H9 (cell line): ENCODE results near the gene PRR3. TPM values are rescaled to one million over a fixed set of nuclear protein-coding genes. Genes with fewer than 3 reads are reported as not detected.
A peak's percentile ranks its signal among the peaks of the same experiment; 100 is the strongest.

Experiments
- DNase-seq: peaks from one replicate; pipeline ENCODE4 v3.0.0-alpha.2; 2017
- H2AFZ ChIP-seq: one replicate; pipeline ENCODE4 v1.6.1; 2013; ENCODE audit warnings: mild to moderate bottlenecking, low read length, control low read depth, moderate library complexity
- H2AK5ac ChIP-seq: 2 replicates; pipeline ENCODE4 v1.6.1; 2013; ENCODE audit warnings: low read length, control low read depth, mixed read lengths; ENCODE audit not compliant: insufficient read length
- H2BK120ac ChIP-seq: one replicate; pipeline ENCODE4 v1.6.1; 2013; ENCODE audit warnings: low read depth, mild to moderate bottlenecking, low read length, control low read depth, inconsistent platforms; ENCODE audit not compliant: poor library complexity, severe bottlenecking
- H2BK12ac ChIP-seq: 2 replicates; pipeline ENCODE4 v1.6.1; 2013; ENCODE audit warnings: low read length, control low read depth, mixed read lengths, low read depth; ENCODE audit not compliant: insufficient read length
- H2BK15ac ChIP-seq: 2 replicates; pipeline ENCODE4 v1.6.1; 2013; ENCODE audit warnings: low read depth, low read length, control low read depth
- H2BK20ac ChIP-seq: one replicate; pipeline ENCODE4 v1.6.1; 2013; ENCODE audit warnings: low read depth, mild to moderate bottlenecking, low read length, control low read depth, inconsistent platforms; ENCODE audit not compliant: poor library complexity, severe bottlenecking
- H2BK5ac ChIP-seq: 2 replicates; pipeline ENCODE4 v1.6.1; 2013; ENCODE audit warnings: low read length, control low read depth, mixed read lengths; ENCODE audit not compliant: insufficient read length
- H3K14ac ChIP-seq: 2 replicates; pipeline ENCODE4 v1.6.1; 2013; ENCODE audit warnings: low read length, control low read depth; ENCODE audit not compliant: insufficient read depth
- H3K18ac ChIP-seq: 2 replicates; pipeline ENCODE4 v1.6.1; 2013; ENCODE audit warnings: low read depth, mild to moderate bottlenecking, mixed read lengths, low read length, control low read depth; ENCODE audit not compliant: insufficient read length
- H3K23ac ChIP-seq: 2 replicates; pipeline ENCODE4 v1.6.1; 2013; ENCODE audit warnings: low read length, control low read depth, mixed read lengths, low read depth; ENCODE audit not compliant: insufficient read length
- H3K23me2 ChIP-seq: 2 replicates; pipeline ENCODE4 v1.6.1; 2013; ENCODE audit warnings: low read depth, mild to moderate bottlenecking, mixed read lengths, low read length, control low read depth; ENCODE audit not compliant: insufficient read length, poor library complexity, severe bottlenecking
- H3K27ac ChIP-seq: 2 replicates; pipeline ENCODE4 v1.5.1; 2013; ENCODE audit warnings: low read length, control low read depth, mixed read lengths, low read depth; ENCODE audit not compliant: insufficient read length
- H3K27me3 ChIP-seq: 2 replicates; pipeline ENCODE4 v1.6.1; 2013; ENCODE audit warnings: low read length, control low read depth, inconsistent platforms; ENCODE audit not compliant: insufficient read depth
- H3K4ac ChIP-seq: 2 replicates; pipeline ENCODE4 v1.6.1; 2013; ENCODE audit warnings: low read depth, mild to moderate bottlenecking, control low read depth, inconsistent platforms, low read length, moderate library complexity
- H3K4me1 ChIP-seq: 2 replicates; pipeline ENCODE4 v1.6.1; 2013; ENCODE audit warnings: low read length, control low read depth, inconsistent platforms; ENCODE audit not compliant: insufficient read depth
- H3K4me2 ChIP-seq: 2 replicates; pipeline ENCODE4 v1.6.1; 2013; ENCODE audit warnings: low read length, control low read depth, mixed read lengths; ENCODE audit not compliant: insufficient read length, insufficient read depth
- H3K56ac ChIP-seq: 2 replicates; pipeline ENCODE4 v1.6.1; 2013; ENCODE audit warnings: low read depth, mild to moderate bottlenecking, mixed read lengths, low read length, control low read depth; ENCODE audit not compliant: insufficient read length
- H3K79me1 ChIP-seq: 2 replicates; pipeline ENCODE4 v1.6.1; 2013; ENCODE audit warnings: low read depth, mild to moderate bottlenecking, moderate library complexity, low read length, control low read depth, inconsistent platforms; ENCODE audit not compliant: insufficient read depth, poor library complexity, severe bottlenecking
- H3K79me2 ChIP-seq: 2 replicates; pipeline ENCODE4 v1.6.1; 2013; ENCODE audit warnings: low read length, control low read depth, inconsistent platforms; ENCODE audit not compliant: insufficient read depth
- H3K9ac ChIP-seq: 2 replicates; pipeline ENCODE4 v1.6.1; 2013; ENCODE audit warnings: low read length, control low read depth, mixed read lengths; ENCODE audit not compliant: insufficient read length; ENCODE audit errors: extremely low read depth
- H3K9me3 ChIP-seq: one replicate; pipeline ENCODE4 v1.6.1; 2013; ENCODE audit warnings: low read depth, low read length, inconsistent platforms; ENCODE audit not compliant: control insufficient read depth
- H3T11ph ChIP-seq: one replicate; pipeline ENCODE4 v1.6.1; 2013; ENCODE audit warnings: mild to moderate bottlenecking, low read length, control low read depth, inconsistent platforms
- H4K20me1 ChIP-seq: one replicate; pipeline ENCODE4 v1.6.1; 2013; ENCODE audit not compliant: control insufficient read depth, insufficient read length, insufficient read depth
- H4K5ac ChIP-seq: 2 replicates; pipeline ENCODE4 v1.6.1; 2013; ENCODE audit warnings: low read depth, mild to moderate bottlenecking, mixed read lengths, low read length, control low read depth; ENCODE audit not compliant: insufficient read length
- H4K8ac ChIP-seq: replicated peaks from 2 replicates; pipeline ENCODE4 v1.6.1; 2013; ENCODE audit warnings: low read length, control low read depth, mixed read lengths, low read depth; ENCODE audit not compliant: insufficient read length
- H4K91ac ChIP-seq: 2 replicates; pipeline ENCODE4 v1.6.1; 2013; ENCODE audit warnings: low read depth, mild to moderate bottlenecking, moderate library complexity, mixed read lengths, low read length, control low read depth; ENCODE audit not compliant: insufficient read length
- H3K27ac Mint-ChIP-seq, 3 experiments: 2 replicates in 2 of 3; 3 replicates in 1 of 3; pipeline ENCODE4 v1.8.0; 2020 to 2021; ENCODE audit warnings: mixed read lengths in 3 of 3, mild to moderate bottlenecking in 1 of 3, moderate library complexity in 1 of 3
- H3K27me3 Mint-ChIP-seq: 2 replicates; pipeline ENCODE4 v1.8.0; 2021; ENCODE audit warnings: low read depth, mild to moderate bottlenecking, moderate library complexity, mixed read lengths
- H3K36me3 Mint-ChIP-seq, 3 experiments: 2 replicates in 2 of 3; 3 replicates in 1 of 3; pipeline ENCODE4 v1.8.0; 2020 to 2021; ENCODE audit warnings: low read depth in 3 of 3, mixed read lengths in 3 of 3; ENCODE audit not compliant: insufficient read depth in 1 of 3
- H3K4me1 Mint-ChIP-seq, 2 experiments: 2 replicates each; pipeline ENCODE4 v1.8.0; 2020; ENCODE audit warnings: mixed read lengths in 2 of 2
- H3K4me3 Mint-ChIP-seq, 2 experiments: 2 replicates in 1 of 2; 3 replicates in 1 of 2; pipeline ENCODE4 v1.8.0; 2020 to 2021; ENCODE audit warnings: mild to moderate bottlenecking in 2 of 2, mixed read lengths in 2 of 2, moderate library complexity in 1 of 2
- H3K9me3 Mint-ChIP-seq, 2 experiments: 2 replicates in 1 of 2; 3 replicates in 1 of 2; pipeline ENCODE4 v1.8.0; 2020; ENCODE audit warnings: mild to moderate bottlenecking in 2 of 2, mixed read lengths in 2 of 2, moderate library complexity in 1 of 2
- WGBS: extraction: QIAGEN DNeasy Blood & Tissue Kit; methylation state at CpG from one replicate; pipeline ENCODE4 v1.1.7; 2013; ENCODE audit warnings: missing lambda C conversion rate, low lambda C conversion rate, mixed read lengths; ENCODE audit not compliant: insufficient read length; ENCODE audit errors: extremely low coverage; 5-methylcytosine and 5-hydroxymethylcytosine counted together
- total RNA-seq: library from RNA; stranded (reverse); gene quantifications from 2 replicates; pipeline ENCODE4 v1.2.1, GENCODE V29; 2021
- TF ChIP-seq, protein P1 (sequence below): fragments of 200-600 bp; sonication (generic); conservative IDR thresholded peaks from 3 replicates; pipeline ENCODE4 v1.8.0; 2021; ENCODE audit warnings: antibody characterized with exemption, mild to moderate bottlenecking

Gene PRR3
- total RNA-seq, 1 experiment from 2014 or later, result 17.0 TPM

DNA sequence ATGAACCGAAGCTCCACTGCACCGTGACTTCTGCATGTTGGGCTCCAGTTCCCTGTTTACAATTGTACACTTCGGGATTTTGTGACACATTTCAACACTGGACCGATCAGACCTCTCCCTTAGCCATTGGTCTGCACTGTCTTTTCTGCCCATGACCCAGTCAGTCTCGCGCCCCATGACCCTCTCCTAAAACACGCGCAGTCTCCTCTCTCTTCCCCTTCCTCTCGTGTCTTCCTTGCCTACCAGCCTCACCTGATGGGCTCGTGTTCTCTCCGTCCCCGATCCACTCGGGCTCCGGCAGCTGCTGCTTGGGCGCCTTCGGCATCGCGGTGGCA lies 13.6 kb downstream of the PRR3 start:
- no peak overlapping the region for H3K4ac ChIP-seq
- H2BK20ac ChIP-seq, result no peak overlapping the region
- no peak overlapping the region for H4K91ac ChIP-seq
- H3K56ac ChIP-seq, result no peak overlapping the region
- H2AK5ac ChIP-seq, result no peak overlapping the region
- no peaks in the 10 kb centered on the region for H3K27me3 ChIP-seq
- Mint-ChIP-seq H3K36me3 (peaks cover 0 to 7% (median 5%) of the 10 kb centered on the region in 3 experiments; a peak in 3 of 7 replicates), H3K27me3 (peaks cover 10% of the 10 kb centered on the region), H3K9me3 (no peaks in the 10 kb centered on the region; a peak in 1 of 5 replicates), H3K4me1 (peaks cover 26 to 28% of the 10 kb centered on the region in 2 experiments), H3K27ac (peak overlapping the region in 2 of 3 experiments; percentile 77 to 97; a peak in 5 of 7 replicates), H3K4me3 (peak overlapping the region; percentile 99)
- H2BK5ac ChIP-seq, result no peak overlapping the region
- H3K23me2 ChIP-seq, result peaks cover 6% of the 10 kb centered on the region
- no peak overlapping the region for H3K23ac ChIP-seq
- WGBS, result no CpG with 5 or more reads among the region's 18 CpGs
- no peak overlapping the region for H3T11ph ChIP-seq
- H4K5ac ChIP-seq, result no peak overlapping the region
- H2AFZ ChIP-seq, result peak overlapping the region; percentile 14
- no peaks in the 10 kb centered on the region for H3K9me3 ChIP-seq
- TF ChIP-seq, protein P1, sequence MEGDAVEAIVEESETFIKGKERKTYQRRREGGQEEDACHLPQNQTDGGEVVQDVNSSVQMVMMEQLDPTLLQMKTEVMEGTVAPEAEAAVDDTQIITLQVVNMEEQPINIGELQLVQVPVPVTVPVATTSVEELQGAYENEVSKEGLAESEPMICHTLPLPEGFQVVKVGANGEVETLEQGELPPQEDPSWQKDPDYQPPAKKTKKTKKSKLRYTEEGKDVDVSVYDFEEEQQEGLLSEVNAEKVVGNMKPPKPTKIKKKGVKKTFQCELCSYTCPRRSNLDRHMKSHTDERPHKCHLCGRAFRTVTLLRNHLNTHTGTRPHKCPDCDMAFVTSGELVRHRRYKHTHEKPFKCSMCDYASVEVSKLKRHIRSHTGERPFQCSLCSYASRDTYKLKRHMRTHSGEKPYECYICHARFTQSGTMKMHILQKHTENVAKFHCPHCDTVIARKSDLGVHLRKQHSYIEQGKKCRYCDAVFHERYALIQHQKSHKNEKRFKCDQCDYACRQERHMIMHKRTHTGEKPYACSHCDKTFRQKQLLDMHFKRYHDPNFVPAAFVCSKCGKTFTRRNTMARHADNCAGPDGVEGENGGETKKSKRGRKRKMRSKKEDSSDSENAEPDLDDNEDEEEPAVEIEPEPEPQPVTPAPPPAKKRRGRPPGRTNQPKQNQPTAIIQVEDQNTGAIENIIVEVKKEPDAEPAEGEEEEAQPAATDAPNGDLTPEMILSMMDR, result no peak
- H2BK120ac ChIP-seq, result no peak overlapping the region
- no peak overlapping the region for H2BK12ac ChIP-seq
- no peaks in the 10 kb centered on the region for H4K20me1 ChIP-seq
- H3K4me1 ChIP-seq, result no peaks in the 10 kb centered on the region
- no peak overlapping the region for H3K27ac ChIP-seq
- peak; percentile 32 for DNase-seq
- H2BK15ac ChIP-seq, result no peak overlapping the region
- peaks cover 28% of the 10 kb centered on the region; the same call in 1 of the 2 replicates for H3K79me2 ChIP-seq
- peak overlapping the region; percentile 78 for H3K9ac ChIP-seq
- H3K79me1 ChIP-seq, result peaks cover 16% of the 10 kb centered on the region
- H3K4me2 ChIP-seq, result peak overlapping the region; percentile 89
- no peak overlapping the region for H3K18ac ChIP-seq
- H4K8ac ChIP-seq, result no peak overlapping the region
- H3K14ac ChIP-seq, result peak overlapping the region; percentile 17
